NCI-H1417 treated with DMSO at 0.1 percent for 48 hours (cell line): ENCODE data around the gene GCDH.
A peak's percentile ranks its signal among the peaks of the same experiment; 100 is the strongest.
"Not testable (repeated sequence)": the region's sequence is repeated elsewhere in the genome, so short reads cannot be mapped to it uniquely, and the experiment has no call there.

Source experiments
- DNase-seq: peaks from one replicate; lab custom pipeline; 2025; lab: John Stamatoyannopoulos, UW

GCDH gene

DNA sequence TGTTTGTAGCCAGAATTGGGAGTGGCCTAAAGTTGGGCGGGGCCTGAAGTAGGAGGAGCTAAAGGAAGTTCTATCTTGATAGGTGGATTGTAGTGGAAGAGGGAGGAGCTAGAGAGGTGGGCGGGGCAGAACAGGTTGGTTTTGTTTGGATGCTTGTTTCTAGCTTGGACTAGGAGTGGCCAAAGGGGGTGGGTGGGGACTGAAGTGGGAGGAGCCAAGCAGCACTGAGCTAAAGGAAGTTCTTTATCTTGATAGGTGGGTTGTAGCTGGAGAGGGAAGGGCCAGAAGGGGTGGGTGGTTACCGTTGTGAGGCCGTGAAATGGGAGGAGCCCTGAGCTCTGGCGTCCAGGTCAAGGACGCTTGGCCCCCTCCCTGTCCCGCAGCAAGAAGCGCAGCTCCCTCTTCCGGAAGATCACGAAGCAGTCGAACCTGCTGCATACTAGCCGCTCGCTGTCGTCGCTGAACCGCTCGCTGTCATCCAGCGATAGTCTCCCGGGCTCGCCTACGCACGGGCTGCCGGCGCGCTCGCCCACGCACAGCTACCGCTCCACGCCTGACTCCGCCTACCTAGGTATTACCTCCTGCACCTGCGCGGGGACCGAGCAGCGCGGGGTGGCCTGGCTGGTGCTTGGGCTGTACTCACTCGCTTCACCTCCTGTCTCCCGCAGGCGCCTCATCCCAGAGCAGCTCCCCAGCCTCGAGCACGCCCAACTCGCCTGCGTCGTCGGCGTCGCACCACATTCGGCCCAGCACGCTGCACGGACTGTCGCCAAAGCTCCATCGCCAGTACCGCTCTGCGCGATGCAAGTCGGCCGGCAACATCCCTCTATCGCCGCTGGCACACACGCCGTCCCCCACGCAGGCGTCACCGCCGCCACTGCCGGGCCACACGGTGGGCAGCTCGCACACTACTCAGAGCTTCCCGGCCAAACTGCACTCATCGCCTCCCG, 17.7 kb upstream of the GCDH start:
- DNase-seq: no peak

GRCh38 chr19:12873891-12874745, 16.8 kb upstream of the GCDH start:
- DNase-seq: no peak

GRCh38 chr19:12875086-12875485, 15.9 kb upstream of the GCDH start:
- no peak for DNase-seq

- no peak for DNase-seq
Measured at GRCh38 chr19:12880551-12881171, 10.3 kb upstream of the GCDH start.

GRCh38 chr19:12881172-12881808, 9.7 kb upstream of the GCDH start, which contains the start of gene DNASE2:
Gene DNASE2, minus strand, starts transcription at chr19:12881449. Its CDS starts 74 bp downstream, at chr19:12881375.
- peak; percentile 83 for DNase-seq

DNA sequence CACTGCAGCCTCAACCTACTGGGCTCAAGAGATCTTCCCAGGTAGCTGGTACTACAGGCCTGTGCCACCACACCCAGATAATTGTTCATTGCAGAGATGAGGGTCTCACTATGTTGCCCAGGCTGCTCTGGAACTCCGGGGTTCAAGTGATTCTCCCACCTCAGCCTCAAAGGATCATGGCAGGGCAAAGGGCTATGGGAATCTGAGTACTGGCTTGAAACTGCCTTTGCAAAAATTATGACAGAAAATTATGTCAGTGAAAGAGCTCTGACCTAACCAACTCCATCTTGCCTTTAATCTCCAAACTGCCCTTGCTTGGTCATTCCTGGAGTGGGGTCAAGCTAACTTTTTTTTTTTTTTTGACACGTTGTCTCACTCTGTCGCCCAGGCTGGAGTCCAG, 8.4 kb upstream of the GCDH start:
- no peak for DNase-seq

GRCh38 chr19:12884202-12884601, 6.8 kb upstream of the GCDH start:
- no peak for DNase-seq

GRCh38 chr19:12884627-12884925, 6.4 kb upstream of the GCDH start:
- no peak for DNase-seq

DNA sequence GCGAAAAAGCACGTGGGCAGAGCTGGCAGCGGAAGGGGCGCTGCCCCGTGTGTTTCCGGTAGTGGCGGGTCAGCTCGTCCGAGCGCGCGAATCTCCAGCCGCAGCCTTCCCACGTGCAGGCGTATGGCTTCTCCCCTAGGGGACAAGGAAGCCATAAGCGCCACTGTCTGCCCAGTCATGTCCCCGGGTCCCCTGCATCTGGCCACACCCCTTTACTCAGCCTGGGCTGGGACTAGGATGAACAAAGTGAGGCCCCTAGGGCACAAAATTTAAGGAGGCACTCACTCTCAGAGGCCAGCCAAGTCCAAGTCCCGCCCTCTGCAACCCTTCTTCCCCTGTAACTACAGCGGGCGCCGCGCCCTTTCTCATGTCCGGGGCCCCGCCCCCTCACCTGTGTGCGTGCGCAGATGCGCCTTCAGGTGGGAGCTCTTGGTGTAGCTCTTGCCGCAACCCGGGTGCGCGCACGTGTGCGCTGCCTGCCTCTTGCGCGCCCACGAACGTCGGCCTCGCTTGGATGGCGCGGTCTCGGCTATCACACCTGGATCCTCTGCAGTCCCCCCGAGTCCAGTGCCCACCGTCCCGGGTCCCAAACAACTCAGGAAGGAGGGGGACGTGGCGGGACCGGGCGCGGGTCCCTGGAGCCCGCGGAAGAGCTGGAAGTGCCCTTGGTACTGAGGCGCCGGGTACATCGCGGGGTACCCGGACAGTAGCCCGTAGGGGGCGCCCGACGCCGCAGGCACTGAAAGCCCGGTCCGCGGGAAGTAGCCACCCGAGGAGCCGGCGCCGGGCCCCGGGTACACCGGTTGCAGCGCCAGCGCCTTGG, 5.8 kb upstream of the GCDH start:
- peak; percentile 21 for DNase-seq

DNA sequence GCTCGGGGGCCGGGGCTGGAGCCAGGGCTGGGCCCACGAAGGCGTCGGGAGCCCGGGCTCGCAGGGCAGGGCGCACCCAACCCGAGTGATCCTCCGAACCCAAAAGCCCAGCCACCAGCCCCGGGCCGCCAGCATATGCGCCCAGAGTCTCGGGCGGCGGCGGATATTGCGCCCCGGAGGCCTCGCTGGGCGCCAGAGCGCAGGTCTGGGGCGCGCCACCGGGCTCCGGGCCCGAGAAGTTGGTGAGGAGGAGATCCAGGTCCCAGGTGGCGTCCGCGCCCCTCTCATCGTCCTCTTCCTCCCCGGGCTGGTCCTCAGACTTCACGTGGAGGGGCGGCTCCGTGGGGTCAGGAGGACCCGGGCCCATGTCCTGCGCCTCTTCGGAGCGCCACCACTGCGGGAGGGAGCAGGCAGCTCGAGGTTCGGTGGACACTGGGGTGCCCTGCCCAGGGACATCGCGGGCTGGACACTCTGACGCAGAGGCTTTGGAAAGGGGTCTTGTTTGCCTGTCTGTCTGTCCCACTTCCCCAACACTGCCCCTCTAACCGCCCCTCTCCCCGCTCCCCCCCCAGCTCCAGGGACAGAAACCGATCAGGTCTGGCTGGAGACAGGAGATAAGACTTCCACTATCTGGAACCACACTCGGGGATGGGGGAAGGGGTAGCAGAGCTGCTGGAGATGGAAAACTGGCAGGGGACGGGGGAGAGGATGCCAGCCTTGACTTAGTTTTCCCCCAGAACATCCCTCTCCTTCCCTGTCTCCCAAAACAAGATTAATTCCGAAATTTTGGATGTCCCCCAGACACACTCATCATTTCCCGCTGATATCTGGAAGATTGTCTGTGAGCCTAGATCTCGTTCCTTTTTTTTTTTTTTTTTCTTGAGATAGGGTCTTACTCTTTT, 5.0 kb upstream of the GCDH start:
- DNase-seq: no peak

GRCh38 chr19:12886651-12886968, 4.3 kb upstream of the GCDH start:
- no peak for DNase-seq

DNA sequence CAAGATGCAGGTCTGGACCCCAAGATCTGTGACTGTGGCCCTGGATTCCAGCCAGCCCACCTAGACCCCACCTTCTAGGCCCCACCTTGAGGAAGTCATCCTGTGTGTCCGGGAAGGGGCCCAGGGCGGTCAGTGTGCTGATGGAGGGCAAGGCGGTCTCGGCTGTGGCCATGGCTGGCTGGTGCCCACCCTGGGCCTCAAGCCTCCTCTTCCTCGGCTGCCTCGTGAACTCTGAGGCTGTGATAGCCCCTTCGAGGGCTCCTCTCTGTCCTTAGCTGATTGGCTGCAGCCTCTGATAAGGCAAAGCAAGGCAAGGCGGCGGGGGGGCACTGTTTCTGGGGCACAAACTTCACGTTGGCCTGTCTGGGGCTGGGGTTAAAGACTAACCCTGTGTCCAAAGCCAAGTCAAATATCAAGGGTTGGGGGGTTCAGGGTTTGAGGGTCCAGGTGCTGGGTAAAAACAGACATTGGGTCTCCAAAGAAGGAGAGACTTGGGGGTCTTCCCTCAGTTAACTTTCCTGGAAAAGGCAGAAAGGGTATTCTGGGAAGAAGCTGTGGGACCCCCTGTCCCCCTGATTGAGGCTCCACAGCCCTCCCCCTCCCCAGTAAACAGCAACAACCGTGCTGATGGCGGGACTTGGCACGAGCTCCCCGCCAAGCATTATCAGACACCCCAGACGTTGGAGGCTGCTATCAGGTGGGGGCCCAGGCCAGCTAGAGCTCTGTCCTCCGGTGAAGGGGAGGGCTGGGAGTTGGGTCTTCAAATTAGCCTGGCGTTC, 3.8 kb upstream of the GCDH start, which contains the start of gene KLF1:
Gene KLF1 (minus strand): TSS at position 233 of the 779 bp plus-strand sequence. CDS start 61 bp downstream, at position 172.
- DNase-seq: no peak

DNA sequence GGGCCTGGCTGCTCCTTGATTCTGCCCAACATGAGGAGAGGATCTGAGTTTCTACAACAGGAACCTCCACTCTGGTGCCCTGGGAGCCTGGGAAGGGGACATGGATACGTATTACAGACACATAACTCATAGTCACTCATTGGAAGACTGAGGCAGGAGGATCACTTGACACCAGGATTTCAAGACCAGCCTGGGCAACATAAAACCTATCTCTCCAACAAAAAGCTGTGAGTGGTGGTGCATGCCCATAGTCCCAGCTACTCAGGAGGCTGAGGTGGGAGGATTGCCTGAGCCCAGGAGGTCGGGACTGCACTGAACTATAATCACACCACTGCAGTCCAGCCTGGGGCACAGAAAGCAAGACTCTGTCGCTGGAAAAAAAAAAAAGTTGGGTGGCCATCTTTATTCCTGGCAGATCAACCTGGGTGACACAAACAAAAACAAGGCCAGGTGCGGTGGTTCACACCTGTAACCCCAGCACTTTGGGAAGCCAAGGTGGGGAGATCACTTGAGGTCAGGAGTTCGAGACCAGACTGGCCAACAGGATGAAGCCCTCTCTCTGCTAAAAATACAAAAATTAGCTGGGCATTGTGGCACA, 2.9 kb upstream of the GCDH start:
- no peak for DNase-seq

GRCh38 chr19:12890299-12890786, 617 bp upstream of the GCDH start:
- DNase-seq: not testable (repeated sequence)

DNA sequence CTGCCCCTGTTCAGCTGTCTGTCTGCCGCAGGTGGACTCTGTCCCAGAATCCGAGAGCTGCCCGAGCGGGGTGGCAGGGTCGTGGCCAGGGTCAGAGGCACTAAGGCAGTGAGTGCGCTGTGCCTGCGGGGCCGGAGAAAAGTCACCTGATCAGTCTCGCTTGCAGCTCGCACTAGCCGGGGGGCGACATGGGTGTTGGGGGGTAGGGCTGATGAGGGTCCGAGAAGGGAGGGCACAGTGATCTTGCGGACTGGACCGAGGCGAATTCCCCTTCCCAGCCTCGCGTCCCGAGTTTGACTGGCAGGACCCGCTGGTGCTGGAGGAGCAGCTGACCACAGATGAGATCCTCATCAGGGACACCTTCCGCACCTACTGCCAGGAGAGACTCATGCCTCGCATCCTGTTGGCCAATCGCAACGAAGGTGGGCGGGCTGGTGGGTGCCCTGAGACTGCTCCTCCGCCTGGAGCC, 627 bp downstream of the GCDH start:
- no peak for DNase-seq

- DNase-seq: no peak
Measured at GRCh38 chr19:12893582-12893981, 2.6 kb downstream of the GCDH start.

- no peak for DNase-seq
Measured at GRCh38 chr19:12896460-12896859, 5.5 kb downstream of the GCDH start.

GRCh38 chr19:12899891-12900518, 9.0 kb downstream of the GCDH start:
- DNase-seq: no peak
